ENCODE data around the gene GAS7.
A peak's percentile ranks its signal among the peaks of the same experiment; 100 is the strongest.

GAS7 gene

DNA sequence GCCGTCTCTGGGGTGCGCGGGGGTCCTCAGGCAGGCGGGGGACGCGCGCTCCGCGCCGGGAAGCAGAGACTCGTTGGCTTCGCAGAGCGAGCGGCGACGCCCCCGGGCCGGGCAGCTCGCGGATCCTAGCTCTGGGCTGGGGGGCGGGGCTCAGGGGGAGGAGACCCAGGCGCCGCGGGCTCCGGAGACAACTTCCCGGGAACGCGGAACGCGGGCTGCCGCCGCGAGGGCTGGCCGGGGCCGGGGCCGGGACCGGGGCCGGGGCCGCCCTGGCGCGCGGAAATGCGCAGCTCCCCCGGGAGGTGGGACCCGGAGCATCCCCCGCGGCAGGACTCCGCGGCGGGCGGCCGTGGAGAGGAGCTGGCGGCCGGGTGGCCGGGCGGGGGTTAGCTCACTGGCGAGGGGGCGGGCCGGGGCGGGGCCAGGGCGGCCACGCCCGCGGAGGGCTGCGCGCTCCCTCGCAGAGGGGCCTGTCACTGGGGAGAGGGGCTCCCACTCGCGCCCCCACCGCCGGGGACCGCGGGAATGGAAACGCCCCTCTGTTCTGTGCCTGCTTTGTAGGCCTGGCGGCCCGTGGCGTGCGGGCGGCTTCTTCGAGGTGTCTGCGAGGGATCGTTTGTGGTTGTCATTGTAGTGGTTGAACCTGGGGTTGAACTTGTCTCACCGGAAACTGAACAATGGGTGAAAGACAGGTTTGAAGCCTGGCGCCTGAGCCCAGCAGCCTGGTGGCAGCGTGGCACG is at the start of gene GAS7:
Gene GAS7, minus strand, starts transcription at position 98 of the 741 bp plus-strand sequence.
- H3K9me3 Mint-ChIP-seq, result peaks cover 10 to 26% of the 10 kb centered on the region in 2 donors
- H3K27me3 Mint-ChIP-seq, result peaks cover 51% of the 10 kb centered on the region
- peak within 1 kb of the TSS; percentile 71 to 80 for H3K4me3 Mint-ChIP-seq
- peaks cover 6% of the 10 kb centered on the region for H3K4me1 Mint-ChIP-seq
- DNase-seq, result peak; percentile 38 to 41
- ATAC-seq, result peak; percentile 77
- no peak within 1 kb of the TSS for H3K27ac Mint-ChIP-seq

DNA sequence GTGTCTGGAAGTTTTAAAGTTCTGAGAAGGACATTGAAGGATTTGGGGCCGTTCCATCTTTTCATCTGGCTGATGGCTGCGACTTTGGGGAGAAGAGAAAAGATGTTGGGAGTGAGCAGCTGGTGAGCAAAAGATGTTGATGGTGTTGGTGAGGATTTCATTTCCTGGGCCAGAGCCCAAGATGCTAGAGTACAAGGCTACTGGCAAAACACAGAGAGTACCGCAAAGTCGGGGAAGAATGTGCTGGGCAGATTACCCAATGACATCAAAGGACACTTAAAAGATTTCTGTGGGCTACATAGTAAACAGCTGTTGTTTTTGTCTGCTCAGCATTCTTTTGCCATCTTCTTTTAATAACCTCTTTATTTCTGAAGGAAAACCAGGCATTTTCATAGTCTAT is 49.4 kb upstream of the GAS7 start:
- peaks cover 8% of the 10 kb centered on the region for H3K4me1 Mint-ChIP-seq
- ATAC-seq (no peak), DNase-seq (no peak)
- H3K27ac Mint-ChIP-seq, result no peak overlapping the region
- no peak overlapping the region for H3K4me3 Mint-ChIP-seq
- no peaks in the 10 kb centered on the region for H3K9me3 Mint-ChIP-seq
- peaks cover 7% of the 10 kb centered on the region for H3K27me3 Mint-ChIP-seq

DNA sequence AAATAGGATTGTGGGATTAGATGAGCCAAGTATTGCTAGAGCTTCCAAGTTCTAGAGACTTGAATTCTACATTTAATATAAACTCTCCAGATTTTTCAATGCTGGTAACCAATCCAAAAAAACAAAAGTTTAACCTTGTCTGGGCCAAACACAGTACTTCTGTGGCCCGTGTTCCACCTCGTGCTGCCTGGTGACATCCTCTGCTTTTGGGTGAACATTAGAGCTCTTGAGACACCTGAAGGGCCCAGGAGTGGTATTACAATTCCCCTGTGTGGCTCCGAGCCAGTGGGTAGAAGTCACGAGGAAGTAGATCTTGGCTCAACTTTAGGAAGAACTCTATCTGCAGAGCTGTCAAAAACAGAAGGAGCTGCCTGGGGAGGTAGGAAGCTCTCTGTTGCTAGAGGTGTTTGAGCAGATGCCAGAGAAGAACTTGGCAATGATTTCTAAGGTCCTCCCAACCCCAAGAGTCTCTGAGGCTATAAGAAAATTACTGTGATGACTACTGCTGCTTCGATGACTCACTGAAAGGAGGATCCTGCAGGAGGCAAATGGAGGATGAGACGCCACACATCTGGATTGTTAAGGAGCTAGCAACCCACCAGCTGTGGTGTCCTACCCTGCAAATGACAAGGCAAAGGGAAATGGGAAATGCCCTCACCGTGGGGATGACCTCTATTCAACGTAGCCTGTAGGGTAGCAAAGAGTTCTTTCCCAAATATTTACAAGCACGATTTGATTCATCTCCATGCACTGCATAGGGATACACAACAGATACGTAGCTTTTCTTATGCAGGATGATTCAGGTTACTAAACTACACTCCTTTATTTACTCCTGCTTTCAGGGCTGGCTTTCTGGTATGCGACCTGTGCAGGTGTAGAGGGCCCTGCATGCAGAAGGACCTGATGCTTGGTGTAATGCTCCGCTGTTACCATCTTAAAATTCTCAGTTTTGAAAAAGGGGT is 45.8 kb upstream of the GAS7 start:
- H3K27me3 Mint-ChIP-seq, result no peaks in the 10 kb centered on the region
- no peak overlapping the region for H3K4me3 Mint-ChIP-seq
- H3K27ac Mint-ChIP-seq, result no peak overlapping the region
- H3K9me3 Mint-ChIP-seq, result peaks cover 0 to 5% of the 10 kb centered on the region in 2 donors
- ATAC-seq (no peak), DNase-seq (no peak)
- no peaks in the 10 kb centered on the region for H3K4me1 Mint-ChIP-seq

DNA sequence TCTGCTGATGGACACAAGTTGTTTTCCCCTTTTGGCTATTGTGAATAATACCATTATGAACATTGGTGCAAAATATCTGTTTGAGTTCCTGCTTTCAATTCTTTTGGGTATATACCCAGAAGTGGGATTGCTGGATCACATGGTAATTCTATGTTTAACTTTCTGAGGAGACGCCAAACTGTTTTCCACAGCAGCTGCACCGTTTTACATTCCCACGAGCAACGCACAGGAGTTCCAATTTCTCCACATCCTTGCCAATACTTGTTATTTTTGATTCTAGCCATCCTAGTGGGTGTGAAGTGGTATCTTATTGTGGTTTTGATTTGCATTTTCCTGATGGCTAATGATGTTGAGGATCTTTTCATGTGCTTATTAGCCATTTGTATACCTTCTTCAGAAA is 43.4 kb upstream of the GAS7 start:
- Mint-ChIP-seq H3K4me1 (no peaks in the 10 kb centered on the region), H3K4me3 (no peak overlapping the region), H3K27me3 (no peaks in the 10 kb centered on the region), H3K9me3 (peaks cover 0 to 5% of the 10 kb centered on the region in 2 donors), H3K27ac (no peak overlapping the region)
- ATAC-seq (no peak), DNase-seq (no peak)

DNA sequence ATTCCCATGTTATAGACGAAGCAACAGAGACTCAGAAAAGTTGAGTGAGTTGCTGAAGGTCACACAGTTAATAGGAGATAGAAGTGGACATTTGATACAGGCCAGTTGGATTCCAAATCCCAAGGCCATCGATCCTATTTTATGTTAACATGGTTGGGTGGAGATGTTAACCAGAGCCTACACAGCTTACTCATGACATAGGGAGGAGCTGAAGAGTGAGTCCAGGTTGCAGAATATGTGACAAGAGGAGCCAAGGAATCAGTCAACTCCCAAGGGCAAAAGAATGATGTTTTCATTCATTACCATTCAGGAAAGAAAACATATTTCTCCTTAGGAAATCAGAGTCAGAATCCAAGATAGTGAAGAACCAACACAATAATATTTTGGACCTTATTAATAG is 40.3 kb upstream of the GAS7 start:
- ATAC-seq, result no peak
- Mint-ChIP-seq H3K27me3 (no peaks in the 10 kb centered on the region), H3K4me1 (no peaks in the 10 kb centered on the region), H3K9me3 (peaks cover 0 to 5% of the 10 kb centered on the region in 2 donors), H3K4me3 (no peak overlapping the region), H3K27ac (no peak overlapping the region)
- DNase-seq, result no peak

DNA sequence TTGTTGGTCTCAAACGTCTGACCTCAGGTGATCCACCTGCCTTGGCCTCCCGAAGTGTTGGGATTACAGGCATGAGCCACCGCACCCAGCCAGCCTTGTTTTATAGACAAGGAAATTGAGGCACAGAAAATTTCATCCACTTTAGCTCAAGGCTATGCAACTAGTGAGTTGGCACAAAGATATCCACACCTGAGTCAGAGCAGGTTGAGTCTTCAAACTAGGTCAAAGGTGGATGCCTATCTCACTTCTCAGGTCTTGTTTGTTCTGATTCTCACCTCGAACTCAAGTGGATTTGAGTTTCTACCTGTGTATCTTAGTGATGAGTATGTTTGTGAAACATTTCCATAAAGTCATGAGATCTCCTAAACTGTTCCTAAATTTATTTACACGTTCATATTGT is 35.6 kb upstream of the GAS7 start:
- DNase-seq (no peak), ATAC-seq (no peak)
- Mint-ChIP-seq H3K27me3 (no peaks in the 10 kb centered on the region), H3K4me3 (no peak overlapping the region), H3K4me1 (no peaks in the 10 kb centered on the region), H3K27ac (no peak overlapping the region), H3K9me3 (no peaks in the 10 kb centered on the region)

DNA sequence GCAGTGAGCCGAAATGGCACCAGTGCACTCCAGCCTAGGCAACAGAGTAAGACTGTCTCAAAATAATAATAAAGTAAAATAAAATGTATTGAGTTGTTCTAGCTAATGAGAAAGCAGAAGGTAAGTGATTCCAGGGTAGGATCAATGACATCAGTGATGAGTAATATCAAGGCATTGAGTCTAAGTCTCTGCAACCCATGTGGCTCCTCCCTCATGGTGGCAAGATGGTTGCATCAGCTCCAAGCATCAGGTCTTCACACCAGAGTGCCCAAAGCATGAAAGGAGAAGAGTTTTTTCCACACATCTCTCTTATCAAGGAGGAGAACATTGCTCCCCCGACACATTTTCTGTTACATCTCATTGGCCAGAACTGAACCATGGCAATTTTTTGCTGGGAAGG is 34.8 kb upstream of the GAS7 start:
- ATAC-seq, result peak; percentile 56
- Mint-ChIP-seq H3K4me3 (no peak overlapping the region), H3K9me3 (no peaks in the 10 kb centered on the region)

DNA sequence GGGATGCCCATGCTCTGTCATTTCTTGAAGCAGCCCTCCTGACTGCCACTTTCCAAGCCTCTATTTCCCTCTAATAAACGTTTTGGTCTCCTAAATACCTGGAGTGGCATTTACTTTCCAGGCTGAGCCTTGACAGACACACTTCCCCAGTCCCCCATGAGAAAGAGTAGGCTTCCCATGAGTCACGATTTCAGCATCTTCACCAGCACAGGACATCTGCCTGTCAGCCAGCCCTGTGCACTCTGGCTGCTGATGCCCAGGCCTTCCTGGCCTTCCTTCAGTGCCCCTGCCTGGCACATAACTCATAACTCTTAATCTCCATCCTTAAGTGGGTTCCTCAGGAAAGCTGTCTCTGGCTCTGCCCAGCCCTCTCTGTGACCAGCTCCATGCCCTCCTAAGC is 30.8 kb upstream of the GAS7 start:
- no peak for ATAC-seq
- Mint-ChIP-seq H3K27ac (no peak overlapping the region), H3K4me1 (no peaks in the 10 kb centered on the region), H3K9me3 (no peaks in the 10 kb centered on the region), H3K4me3 (no peak overlapping the region), H3K27me3 (no peaks in the 10 kb centered on the region)
- no peak for DNase-seq

More for the DNA sequence above, 34.8 kb upstream of the GAS7 start:
- Mint-ChIP-seq H3K27me3 (no peaks in the 10 kb centered on the region), H3K4me1 (no peaks in the 10 kb centered on the region), H3K27ac (peak overlapping the region in 1 of 2 donors; percentile 92)
- peak in 1 of 2 donors; percentile 14 for DNase-seq

DNA sequence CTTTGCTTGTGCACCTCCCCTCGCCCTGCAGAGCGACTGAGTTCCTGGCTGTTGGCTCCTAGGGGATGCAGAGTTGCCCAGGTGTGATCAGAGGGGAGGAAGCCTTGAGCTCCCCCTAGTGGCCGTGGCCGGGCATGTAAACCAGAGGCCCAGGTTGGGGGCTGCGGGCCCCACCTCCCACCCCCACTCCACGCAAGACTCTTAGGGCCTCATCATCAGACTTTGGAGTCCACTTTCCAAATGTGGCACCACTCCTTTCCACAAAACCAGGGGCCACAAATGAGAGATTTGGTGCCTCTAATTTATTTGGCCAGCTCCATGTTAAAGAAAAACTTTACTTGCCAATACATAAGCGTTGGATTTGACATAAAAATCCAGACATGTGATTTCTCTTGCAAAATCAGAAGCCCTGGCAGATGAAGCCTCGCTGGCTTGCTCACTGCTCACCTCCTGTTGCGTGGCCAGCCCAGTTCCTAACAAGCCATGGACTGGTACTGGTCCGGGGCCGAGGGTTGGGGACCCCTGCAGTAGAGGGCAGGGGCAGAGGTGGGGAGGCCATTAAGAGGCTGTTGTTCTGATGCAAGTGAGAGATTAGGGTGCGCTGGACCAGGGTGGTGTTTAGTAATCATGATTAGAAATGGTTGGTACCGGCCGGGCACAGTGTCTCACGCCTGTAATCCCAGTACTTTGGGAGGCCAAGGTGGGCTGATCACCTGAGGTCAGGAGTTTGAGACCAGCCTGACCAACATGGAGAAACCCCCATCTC is 28.7 kb upstream of the GAS7 start:
- Mint-ChIP-seq H3K4me3 (no peak overlapping the region), H3K27me3 (no peaks in the 10 kb centered on the region), H3K4me1 (no peaks in the 10 kb centered on the region), H3K27ac (no peak overlapping the region), H3K9me3 (peaks cover 0 to 5% of the 10 kb centered on the region in 2 donors)
- DNase-seq (peak; percentile 32 to 43), ATAC-seq (peak; percentile 74)

DNA sequence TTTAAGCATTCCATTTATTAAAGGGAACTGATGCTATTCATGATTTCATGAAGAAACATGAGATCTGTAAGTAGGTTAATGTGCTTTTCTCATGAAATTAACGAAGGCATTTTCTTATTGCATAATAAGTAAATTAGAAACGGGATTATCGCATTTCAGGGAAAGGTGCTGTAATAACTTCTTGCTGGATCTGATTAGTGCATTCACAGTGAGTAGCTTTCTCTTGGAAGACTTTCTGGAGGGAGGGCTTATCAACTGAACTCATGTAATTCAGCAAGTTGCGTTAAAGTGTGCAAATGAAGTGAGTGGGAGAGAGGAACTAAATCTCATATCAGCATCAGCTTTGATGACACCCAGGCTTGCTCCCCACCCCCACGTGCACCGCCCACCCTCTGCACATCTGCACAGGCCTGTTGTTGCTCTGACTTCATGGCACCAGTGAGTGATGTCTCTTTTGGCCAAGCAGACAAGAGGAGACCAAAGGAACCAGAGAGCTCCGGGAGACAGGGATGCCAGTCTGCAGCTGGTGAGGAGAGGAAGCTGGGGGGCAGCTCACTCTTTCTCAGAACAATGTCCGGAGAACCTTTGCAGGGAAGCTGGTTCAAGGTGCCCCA is 26.3 kb upstream of the GAS7 start:
- DNase-seq (no peak), ATAC-seq (no peak)
- no peaks in the 10 kb centered on the region for H3K4me1 Mint-ChIP-seq
- no peaks in the 10 kb centered on the region for H3K27me3 Mint-ChIP-seq
- no peak overlapping the region for H3K27ac Mint-ChIP-seq
- peaks cover 4 to 9% of the 10 kb centered on the region in 2 donors for H3K9me3 Mint-ChIP-seq
- H3K4me3 Mint-ChIP-seq, result no peak overlapping the region

DNA sequence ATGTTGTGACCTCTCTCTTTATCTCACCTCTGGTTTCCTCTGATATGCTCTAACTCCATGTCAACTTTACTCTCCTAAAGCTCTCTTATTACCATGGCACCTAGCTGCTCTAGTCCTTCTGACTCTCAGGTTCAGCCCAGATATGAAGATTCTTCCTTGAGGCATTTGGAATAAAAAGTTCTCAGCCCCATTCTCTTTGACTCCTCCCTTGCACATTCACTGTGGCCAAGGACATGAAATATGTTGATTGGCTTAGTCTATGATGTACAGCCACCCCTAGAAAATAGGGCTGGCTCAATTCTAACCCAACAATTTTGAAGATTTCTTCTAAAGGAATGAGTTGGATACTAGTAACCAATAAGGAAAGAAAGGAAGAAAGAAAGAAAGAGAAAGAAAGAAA is 20.8 kb upstream of the GAS7 start:
- no peaks in the 10 kb centered on the region for H3K4me1 Mint-ChIP-seq
- ATAC-seq (no peak), DNase-seq (no peak)
- no peak overlapping the region for H3K4me3 Mint-ChIP-seq
- H3K9me3 Mint-ChIP-seq, result peaks cover 11 to 16% of the 10 kb centered on the region in 2 donors
- no peaks in the 10 kb centered on the region for H3K27me3 Mint-ChIP-seq
- H3K27ac Mint-ChIP-seq, result peak overlapping the region in 1 of 2 donors; percentile 66

DNA sequence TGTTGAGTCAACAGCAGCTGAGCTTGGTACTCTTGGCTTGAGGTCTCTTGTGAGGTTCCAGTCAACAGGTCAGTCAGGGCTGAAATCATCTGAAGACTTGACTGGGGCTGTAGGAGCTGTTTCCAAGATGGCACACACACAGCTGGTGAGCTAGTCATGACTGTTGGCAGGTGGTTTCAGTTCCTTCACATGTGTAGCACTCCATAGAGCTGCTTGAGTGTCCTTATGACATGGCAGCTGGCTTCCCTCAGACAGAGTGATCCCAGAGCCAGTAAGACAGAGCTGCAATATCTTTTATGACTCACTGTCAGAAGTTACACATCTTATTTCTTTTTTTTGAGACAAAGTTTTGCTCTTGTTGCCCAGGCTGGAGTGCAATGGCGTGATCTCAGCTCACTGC is 19.5 kb upstream of the GAS7 start:
- Mint-ChIP-seq H3K4me1 (no peaks in the 10 kb centered on the region), H3K4me3 (no peak overlapping the region), H3K27me3 (no peaks in the 10 kb centered on the region), H3K27ac (no peak overlapping the region), H3K9me3 (peaks cover 11 to 12% of the 10 kb centered on the region in 2 donors)
- no peak for ATAC-seq
- no peak for DNase-seq

DNA sequence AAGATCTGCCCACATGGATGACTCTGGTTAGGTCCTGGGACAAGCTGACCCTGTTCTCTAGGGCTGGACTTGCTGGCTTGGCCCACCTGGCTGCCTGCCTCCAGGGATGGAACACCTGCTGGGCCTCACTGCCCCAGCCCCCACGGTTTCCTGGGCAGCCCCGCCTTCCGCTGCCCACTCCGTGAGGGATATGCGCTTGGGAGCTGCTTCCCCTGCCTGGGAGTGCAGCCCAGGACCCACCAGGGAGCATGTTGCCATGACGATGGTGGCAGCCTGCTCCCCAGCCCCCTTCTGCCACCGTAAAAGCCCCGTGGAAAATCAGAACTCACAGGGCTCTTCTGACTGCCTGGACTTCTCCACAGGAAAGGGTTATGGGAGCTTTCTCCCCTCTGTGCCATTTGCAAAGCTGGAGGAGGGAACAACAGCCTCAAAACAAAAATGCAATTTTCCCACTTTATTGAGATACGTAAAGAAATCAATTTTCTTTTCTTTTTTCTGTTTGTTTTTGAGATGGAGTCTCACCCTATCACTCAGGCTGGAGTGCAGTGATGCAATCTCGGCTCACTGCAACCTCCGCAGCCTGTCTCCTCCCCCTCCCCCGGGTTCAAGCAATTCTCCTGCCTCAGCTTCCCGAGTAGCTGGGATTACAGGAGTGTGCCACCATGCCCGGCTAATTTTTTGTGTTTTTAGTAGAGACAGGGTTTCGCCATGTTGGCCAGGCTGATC is 18.0 kb upstream of the GAS7 start:
- ATAC-seq (no peak), DNase-seq (no peak)
- no peak overlapping the region for H3K4me3 Mint-ChIP-seq
- peaks cover 11% of the 10 kb centered on the region in 2 donors for H3K9me3 Mint-ChIP-seq
- H3K27me3 Mint-ChIP-seq, result no peaks in the 10 kb centered on the region
- no peaks in the 10 kb centered on the region for H3K4me1 Mint-ChIP-seq
- peak overlapping the region in 1 of 2 donors; percentile 27 for H3K27ac Mint-ChIP-seq

DNA sequence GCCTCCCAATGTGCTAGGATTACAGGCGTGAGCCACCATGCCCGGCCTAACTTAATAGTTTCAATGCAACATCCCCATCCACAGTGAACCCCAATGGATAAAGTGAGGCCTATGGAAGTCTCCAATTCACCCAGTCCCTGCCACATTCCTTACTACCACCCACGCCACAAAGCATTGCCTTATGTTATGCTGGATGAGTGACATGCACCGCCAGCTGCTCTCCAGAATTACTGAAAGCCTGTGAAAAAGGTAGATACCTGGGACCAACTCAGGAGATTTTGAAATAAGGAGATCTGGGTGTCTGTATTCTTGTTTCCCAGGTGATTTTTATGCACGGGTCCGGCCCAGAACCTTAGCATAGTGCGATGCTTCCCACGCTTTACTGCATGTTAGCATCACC is 16.9 kb upstream of the GAS7 start:
- no peak overlapping the region for H3K4me3 Mint-ChIP-seq
- H3K4me1 Mint-ChIP-seq, result no peaks in the 10 kb centered on the region
- H3K9me3 Mint-ChIP-seq, result peaks cover 11% of the 10 kb centered on the region in 2 donors
- no peaks in the 10 kb centered on the region for H3K27me3 Mint-ChIP-seq
- DNase-seq (no peak), ATAC-seq (no peak)
- H3K27ac Mint-ChIP-seq, result peak overlapping the region; percentile 19 to 42

Data from stimulated activated naive CD8-positive, alpha-beta T cell treated with anti-CD3 and anti-CD28 coated beads, Interleukin-15, amount 100 ng/mL, for 72 hours (primary cell).